NCI-H128 (cell line): ENCODE measurements around the gene PHKB.
"Not testable (repeated sequence)": the region's sequence is repeated elsewhere in the genome, so short reads cannot be mapped to it uniquely, and the experiment has no call there.

Experiments
- DNase-seq: peaks from one replicate; lab custom pipeline; 2025; ENCODE audit not compliant: unreplicated experiment; lab: John Stamatoyannopoulos, UW

PHKB gene

DNA sequence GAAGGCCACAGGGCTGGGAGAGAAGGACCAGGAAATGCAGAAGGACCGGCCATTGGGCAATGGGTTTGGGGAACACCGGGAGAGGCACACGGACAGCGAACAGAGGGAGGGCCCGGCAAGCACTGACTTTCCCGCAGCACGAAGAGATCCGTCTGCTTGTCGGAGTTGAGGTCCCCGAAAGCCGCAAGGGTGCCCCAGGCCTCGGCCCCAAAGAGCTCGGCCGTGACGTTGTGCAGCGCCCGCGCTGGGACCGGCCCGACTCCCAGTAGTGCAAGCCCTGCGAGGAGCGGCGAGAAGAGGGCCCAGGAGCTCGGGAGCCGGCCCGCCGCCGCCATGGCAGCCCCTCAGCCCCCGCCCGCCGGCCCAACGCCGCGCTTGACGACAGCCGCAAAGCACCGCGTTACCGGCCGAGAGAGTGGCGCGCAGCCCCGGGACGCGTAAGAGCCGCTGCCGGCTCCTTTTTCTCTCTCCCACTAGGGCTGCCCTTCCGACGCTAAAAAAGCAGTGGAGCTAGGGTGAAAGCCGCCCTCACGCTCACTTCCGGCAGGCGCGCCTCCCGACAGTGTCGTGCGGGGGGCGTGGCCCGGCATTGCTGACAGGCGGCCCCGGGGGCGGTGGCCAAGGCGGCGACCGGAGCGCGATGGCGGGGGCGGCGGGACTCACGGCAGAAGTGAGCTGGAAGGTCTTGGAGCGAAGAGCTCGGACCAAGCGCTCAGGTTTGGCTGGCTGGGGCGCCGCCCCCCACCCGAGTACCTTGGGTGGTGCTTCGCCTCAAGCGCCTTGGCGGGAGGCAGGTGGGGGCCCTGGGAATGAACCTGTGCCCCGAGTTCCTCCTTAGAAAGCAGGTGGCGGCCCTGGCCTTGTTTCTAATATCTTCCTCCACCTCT lies at the start of gene PHKB, which contains the start of gene ITFG1:
PHKB (plus strand) TSS at position 621 of the 887 bp plus-strand sequence; CDS start at position 641, 20 bp downstream.
ITFG1 (minus strand) TSS at position 353 of the 887 bp plus-strand sequence; CDS start at position 335, 18 bp downstream.
- DNase-seq: peak; percentile 61

DNA sequence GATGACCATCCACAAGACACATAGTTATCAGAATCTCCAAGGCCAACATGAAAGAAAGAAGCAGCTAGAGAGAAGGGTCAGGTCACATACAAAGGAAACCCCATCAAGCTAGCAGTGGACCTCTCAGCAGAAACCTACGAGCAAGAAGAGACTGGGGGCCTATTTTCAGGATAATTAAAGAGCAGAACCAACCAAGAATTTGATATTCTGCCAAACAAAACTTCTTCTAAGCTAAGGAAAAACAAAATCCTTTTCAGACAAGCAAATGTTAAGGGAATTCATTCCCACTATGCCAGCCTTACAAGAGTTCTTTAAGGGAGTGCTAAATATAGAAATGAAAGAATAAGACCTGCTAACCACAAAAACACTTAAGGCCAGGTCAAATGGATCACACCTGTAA lies 48.1 kb upstream of the PHKB start:
- no peak for DNase-seq

DNA sequence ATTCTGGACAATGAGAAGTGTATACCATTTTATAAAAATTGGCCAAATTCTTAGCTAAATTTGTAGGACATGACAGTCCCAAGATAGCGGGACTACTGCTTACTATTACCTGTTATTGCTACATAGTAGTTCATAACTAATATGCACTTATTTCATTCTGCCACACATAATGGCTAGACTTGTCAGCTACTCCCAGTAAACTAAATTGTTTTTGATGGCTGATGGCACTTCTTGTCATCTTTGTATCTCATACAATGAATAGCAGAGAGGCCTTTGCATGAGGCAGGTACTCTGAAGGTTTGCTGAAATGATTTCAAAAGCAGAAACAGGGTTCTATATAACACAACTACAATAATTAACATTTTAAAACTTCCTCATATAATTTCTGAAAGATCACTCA lies 44.3 kb upstream of the PHKB start:
- DNase-seq: no peak

DNA sequence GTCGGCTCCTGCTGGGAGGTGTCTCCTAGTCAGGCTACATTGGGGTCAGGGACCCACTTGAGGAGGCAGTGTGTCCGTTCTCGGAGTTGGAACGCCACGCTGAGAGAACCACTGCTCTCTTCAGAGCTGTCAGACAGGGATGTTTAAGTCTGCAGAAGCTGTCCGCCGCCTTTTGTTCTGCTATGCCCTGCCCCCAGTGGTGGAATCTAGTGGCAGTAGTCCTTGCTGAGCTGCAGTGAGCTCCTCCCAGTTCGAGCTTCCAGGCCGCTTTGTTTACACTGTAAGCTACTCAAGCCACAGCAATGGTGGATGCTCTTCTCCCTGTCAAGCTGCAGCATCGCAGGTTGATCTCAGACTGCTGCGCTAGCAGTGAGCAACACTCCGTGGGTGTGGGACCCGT lies 36.3 kb upstream of the PHKB start:
- DNase-seq: no peak

DNA sequence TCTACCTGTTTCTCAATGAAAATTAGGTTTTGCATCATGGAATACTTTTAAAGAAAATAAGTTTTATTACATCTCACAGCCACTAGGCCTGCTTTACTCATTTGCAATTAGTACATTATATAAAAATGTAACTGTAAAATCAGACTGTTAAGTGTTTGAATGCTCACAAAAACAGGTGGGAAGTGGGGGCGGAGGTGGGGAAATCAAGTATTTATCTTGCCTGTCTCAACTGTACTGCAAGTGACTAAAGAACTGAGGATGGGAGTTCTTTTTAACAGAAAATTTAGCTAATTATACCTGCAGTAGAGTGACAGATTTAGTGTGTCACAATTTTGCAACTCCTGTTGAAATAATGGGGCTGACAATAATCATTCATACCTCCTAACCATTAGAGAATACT lies 34.3 kb upstream of the PHKB start:
- no peak for DNase-seq

DNA sequence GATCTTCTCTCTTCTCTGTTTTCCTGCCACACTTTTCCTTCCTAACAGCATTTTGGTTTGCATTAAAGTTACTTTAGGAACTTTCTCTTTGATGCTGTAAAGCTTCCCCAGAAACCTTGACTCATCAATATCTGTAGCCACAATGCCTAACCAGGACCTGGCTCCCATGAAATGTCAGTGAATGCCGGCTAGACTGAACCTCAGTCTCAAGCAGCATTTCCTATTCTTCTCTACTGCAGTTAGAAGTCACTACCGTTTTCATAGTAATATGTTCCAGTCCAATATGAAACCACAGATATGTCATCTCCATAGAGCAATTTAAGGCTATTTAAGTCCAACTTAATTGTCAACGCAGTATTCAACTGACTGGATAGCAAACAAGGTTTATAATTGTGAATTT lies 29.2 kb upstream of the PHKB start:
- no peak for DNase-seq

DNA sequence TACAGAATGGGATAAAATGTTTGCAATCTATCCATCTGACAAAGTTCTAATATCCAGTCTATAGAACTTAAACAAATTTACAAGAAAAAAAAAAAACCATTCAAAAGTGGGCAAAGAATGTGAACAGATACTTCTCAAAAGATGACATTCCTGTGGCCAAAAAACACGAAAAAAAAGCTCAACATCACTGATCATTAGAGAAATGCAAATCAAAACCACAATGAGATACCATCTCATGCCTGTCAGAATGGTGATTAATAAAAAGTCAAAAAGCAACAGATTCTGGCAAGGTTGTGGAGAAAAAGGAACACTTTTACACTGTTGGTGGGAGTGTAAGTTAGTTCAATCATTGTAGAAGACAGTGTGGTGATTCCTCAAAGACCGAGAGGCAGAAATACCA lies 26.9 kb upstream of the PHKB start:
- not testable (repeated sequence) for DNase-seq

DNA sequence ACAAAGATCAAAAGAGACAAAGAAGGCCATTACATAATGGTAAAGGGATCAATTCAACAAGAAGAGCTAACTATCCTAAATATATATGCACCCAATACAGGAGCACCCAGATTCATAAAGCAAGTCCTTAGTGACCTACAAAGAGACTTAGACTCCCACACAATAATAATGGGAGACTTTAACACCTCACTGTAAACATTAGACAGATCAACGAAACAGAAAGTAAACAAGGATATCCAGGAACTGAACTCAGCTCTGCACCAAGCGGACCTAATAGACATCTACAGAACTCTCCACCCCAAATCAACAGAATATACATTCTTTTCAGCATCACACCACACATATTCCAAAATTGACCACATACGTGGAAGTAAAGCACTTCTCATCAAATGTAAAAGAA lies 21.1 kb upstream of the PHKB start:
- not testable (repeated sequence) for DNase-seq

DNA sequence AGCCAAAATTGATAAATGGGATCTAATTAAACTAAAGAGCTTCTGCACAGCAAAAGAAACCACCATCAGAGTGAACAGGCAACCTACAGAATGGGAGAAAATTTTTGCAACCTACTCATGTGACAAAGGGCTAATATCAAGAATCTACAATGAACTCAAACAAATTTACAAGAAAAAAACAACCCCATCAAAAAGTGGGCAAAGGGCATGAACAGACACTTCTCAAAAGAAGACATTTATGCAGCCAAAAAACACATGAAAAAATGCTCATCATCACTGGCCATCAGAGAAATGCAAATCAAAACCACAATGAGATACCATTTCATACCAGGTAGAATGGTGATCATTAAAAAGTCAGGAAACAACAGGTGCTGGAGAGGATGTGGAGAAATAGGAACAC lies 18.2 kb upstream of the PHKB start:
- not testable (repeated sequence) for DNase-seq

DNA sequence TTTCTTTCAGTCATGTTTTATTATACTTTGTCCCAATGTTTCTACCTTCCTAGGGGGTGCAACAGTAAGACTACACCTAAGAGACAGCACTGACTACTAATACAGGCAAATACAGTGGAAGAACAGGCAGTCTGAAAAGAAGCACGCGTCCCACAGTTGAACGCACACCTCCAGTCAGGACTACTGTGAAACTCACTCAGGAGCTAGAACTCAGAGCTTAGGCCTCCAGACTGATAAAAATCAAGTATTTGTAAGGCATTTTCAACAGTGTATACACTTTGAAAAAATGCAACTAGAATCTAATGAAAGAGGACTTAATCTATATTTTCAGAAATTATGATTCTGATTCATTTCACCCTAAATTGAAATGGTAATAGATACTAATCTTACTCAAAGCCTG lies 14.7 kb upstream of the PHKB start:
- DNase-seq: no peak

DNA sequence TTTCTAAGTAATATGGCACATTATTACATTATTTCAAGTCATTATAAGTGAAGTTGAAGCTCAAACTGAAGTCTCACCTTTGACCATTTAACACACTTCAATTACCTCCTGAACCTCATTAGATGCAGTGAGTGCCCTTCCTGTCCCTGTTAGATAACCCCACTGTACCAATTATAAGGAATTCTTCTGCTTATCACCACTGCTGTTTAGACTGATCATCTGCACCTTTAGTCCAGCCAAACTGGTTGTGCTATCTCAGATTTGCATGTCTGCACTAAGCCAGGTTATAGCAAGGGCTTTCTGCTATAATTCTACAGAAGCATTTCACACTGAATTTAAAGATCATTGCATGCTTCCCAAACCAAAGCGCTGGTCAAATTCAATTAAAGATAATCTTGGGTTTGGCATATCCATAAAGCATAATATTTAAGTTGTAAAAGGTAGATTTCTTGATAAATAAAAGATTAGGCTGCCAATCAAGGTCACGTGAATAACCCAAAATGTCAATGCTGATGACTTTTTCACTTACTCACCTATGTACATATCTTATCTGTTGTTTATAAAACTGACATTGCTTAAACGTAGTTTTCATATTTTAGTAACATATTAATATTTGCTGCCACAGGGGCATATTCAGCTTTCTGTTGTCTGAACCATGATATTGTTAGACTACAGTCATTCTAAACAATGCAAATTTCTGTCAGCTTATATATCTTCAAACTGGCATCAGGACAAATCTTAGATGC lies 12.1 kb upstream of the PHKB start:
- no peak for DNase-seq

DNA sequence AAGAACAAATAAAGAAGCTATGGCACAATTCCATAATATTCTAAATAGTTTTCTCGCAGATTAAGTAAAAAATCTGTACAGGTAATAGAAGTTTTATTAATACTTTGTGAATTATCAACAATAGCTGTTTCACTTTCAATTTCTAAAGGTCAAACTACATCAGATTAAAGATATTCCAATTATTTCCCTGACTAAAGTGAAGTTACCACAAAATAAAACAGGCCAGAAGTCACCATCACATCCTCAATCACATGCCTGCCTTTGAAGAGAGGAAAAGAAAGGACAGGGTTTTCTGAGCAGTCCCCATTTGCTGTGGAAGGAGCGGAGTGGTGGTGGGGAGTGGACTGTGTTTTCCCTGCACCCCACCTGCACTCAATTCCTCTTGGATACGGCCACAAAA lies 11.3 kb upstream of the PHKB start:
- DNase-seq: no peak

DNA sequence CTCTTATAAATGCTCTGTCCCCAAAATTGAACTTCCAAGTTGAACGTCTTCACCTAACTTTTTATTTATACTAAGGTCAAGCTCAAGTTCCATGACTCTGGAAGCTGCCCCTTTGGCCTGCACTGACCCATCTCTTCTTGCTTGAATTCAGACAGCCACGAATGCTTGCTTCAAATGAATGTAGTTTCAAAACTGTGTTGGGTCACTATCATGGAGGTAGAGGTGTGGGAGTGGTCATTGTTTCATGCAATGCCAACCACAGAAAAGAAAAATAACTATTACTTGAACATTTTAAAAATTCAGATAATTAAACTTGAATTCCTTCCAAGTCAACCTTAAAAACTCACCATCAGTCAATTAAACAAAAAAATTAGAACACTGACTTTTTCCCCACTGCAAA lies 2.8 kb upstream of the PHKB start:
- DNase-seq: no peak

DNA sequence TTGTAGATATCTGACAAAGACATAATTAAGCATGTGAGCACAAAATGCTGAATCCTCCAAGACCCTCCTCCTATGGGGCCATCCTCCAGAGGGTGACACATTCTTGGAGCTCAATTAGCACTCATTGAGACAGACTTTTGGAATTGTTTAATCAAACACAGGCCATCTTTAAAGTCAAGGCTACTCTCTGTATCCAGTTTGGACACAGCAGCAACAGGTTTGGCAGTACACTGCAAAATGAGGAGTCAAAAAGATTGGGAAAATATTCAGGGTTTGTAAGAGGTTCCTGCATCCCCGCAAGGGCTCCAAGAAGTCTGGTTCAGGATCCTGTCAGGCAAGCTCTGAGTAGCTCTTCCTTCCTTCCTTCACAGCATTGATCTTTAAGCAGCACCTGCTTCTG lies 1.5 kb upstream of the PHKB start:
- no peak for DNase-seq

DNA sequence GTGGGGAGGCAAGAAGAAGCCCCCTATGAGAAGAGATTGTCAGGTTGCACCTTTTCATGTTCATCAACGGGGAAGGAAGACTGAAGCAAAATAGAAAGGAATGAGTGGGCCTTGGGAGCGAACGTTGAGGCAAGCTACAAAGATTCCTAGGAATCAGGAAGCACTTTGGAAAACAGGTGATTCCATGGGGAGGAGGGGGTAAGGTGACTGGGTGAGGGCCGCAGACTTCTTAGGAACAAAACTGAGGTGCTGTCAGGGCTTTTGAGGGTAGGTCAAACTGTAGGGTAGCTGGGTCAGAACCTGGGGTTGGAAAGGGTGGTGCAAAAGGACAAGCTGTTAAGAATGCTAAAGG lies 796 bp upstream of the PHKB start:
- DNase-seq: no peak

DNA sequence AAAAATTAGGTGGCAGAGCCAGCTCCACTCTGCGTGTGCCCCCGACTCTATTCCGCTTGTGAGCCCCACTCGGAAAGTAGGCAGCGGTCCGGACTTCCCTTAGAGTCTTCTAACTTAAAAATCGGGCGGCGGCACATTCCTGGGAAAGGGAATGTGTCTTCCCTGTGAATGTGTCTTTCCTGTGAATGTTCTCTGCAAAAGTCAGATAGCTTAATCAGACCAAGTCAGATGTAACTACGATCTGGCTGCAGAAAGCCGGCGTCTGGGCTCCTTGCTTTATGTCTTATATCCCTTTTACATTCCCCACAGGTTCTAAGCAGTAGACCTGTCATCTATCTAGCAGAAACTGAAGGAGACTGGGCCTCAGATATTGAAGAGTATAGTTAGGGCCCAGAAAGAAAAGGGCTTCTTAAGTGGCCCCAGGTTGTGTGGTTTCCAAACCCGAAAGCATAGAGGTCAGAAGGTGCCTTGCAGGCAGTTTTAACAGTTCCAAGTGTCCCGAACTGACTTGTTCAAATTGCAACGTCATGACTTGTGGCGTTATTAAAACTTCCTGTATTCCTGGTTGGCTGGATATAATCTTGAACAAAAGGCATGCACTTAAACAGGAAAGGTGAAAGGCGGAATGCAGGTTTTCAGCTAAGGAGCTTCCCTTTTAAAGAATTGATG lies 601 bp downstream of the PHKB start:
- DNase-seq: no peak

DNA sequence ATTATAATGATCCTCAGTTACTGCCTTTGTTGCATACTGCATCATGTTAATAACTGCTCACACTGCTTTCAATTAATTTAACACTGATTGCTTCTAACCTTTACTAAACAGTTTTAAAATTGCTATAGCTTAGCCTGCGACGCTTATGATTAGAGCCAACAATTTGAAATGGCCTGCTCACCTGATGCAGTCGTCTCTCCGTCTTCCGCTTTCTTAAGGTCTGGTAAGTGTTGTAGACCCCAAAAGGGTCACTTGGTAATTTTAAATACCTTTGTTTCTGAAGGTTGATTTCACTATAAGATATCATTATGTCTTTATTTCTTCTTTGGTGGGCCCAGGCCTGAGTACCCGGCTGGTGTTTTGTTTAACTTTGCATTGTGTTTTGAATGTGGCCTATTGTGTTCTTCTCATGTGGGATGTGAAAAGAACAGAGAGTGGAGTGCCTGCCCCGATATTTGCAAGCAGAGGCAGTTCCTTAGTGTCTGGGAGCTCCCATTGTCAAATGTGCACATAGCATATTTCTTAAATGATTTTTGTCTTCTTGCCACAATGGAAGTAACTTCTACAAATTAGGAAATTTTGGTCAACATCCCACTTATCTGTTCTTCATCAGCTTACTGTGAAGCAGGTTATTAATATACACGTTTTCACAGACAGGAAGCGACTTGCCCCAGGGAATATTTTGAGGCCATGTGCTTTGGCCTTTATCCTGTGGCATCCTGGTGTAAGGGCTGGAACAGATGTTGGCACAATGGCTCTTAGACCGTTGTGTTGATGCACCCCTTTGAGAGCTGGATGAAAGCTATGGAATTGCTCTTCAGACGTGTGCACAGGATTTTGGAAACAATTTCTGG lies 2.9 kb downstream of the PHKB start:
- no peak for DNase-seq

DNA sequence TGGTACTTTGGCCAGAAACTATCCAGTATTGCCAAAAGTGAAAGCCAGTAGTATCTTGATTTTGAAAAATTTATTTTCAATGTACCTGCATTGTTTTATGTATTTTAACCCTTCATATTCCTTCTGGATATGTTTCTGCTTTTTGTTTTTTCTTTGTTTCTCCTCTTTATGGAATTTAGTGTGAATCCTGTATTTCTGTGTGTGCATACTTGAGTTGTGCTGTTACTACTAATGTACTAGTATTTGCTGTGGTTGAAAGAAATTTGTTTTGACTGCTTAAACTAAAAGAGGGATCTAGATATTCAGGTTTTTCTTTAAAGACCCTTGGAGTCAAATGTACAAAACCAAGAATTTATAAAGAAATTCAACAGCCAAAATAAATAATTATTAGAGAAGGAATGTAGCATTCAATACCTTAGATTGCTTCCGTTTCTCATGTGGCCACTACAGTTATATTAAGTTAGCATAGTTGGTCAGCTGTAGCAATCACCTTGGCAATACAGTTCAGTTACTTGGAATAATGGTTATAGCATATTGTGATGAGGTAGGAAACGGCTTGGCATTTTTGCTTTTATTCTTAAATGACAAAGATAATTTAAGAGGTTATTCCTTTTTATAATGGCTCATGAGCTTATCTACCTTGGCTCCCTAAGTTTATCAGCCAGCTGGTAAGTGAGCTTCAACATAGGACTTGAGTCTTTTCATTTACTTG lies 4.9 kb downstream of the PHKB start:
- DNase-seq: no peak

DNA sequence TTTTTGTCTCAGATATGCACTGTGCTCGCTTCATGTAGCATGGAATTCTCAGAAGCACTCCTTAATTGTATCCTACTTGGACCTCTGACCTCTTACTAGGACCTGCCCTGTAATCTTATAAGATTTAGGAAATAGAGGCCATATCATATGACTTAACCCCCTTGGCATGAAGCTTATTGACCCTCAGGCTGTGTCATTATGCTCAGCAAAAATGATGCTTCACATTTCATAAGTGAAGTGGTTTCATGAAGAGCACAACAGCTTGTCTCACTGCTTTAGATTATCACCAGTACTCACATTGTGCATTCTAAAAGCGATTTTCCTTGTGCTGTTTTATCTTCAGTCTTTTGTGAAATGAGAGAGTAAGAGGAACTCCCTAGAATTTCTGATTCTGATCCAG lies 6.4 kb downstream of the PHKB start:
- DNase-seq: no peak

DNA sequence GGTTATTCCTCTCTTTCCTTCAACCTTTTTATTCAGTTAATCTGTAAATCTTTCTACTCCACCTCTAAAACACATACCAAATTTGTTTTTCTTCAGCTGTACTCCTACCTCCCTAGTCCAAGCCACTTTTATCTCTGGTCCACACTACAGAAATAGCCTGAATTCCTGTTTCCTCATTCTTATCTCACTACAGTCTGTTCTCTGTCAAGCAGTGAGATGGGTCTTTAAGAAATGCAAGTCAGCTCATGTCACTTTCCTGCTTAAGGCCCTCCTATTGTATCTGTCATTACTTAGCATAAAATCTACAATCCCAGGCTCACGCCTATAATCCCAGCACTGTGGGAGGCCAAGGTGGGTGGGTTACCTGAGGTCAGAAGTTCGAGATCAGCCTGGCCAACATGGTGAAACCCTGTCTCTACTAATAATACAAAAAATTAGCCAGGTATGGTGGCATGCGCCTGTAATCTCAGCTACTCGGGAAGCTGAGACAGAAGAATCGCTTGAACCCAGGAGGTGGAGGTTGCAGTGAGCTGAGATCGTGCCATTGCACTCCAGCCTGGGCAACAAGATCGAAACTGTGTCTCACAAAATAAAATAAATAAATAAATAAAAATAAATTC lies 7.0 kb downstream of the PHKB start:
- not testable (repeated sequence) for DNase-seq
